GM12878 (cell line): ENCODE measurements around the gene SEC24D. TPM values are rescaled to one million over a fixed set of nuclear protein-coding genes. Genes with fewer than 3 reads are reported as not detected.

Experiments
- DPF2 ChIP-seq: fragments of 450-650 bp; IDR thresholded peaks from 2 replicates; pipeline ENCODE4 v1.6.1; 2017; ENCODE audit warnings: mild to moderate bottlenecking
- EED ChIP-seq: sonication (generic); IDR thresholded peaks from 2 replicates; pipeline ENCODE4 v1.6.1; 2016; ENCODE audit warnings: antibody characterized with exemption, low read depth
- ESRRA ChIP-seq: IDR thresholded peaks from 2 replicates; pipeline ENCODE4 v1.6.1; 2012; ENCODE audit warnings: mild to moderate bottlenecking, low read length, improper control_type of control experiment
- NRF1 ChIP-seq: conservative IDR thresholded peaks from 2 replicates; pipeline ENCODE4 v1.6.1; 2011; ENCODE audit warnings: mild to moderate bottlenecking, low read depth, low read length, improper control_type of control experiment
- POLR2AphosphoS5 ChIP-seq: IDR thresholded peaks from 2 replicates; pipeline ENCODE4 v1.6.1; 2011; ENCODE audit warnings: mild to moderate bottlenecking, low read length, inconsistent platforms
- REST ChIP-seq: IDR thresholded peaks from 2 replicates; pipeline ENCODE4 v1.6.1; 2012; ENCODE audit warnings: mild to moderate bottlenecking, low read depth, low read length
- SMAD5 ChIP-seq: IDR thresholded peaks from 2 replicates; pipeline ENCODE4 v1.6.1; 2016; ENCODE audit warnings: antibody characterized with exemption, low read depth
- TCF12 ChIP-seq: IDR thresholded peaks from 2 replicates; pipeline ENCODE4 v1.6.1; 2011; ENCODE audit warnings: low read depth, mild to moderate bottlenecking, low read length
- TCF3 ChIP-seq: IDR thresholded peaks from 2 replicates; pipeline ENCODE4 v1.6.1; 2012; ENCODE audit warnings: low read depth, mild to moderate bottlenecking, low read length, borderline replicate concordance; ENCODE audit not compliant: insufficient read depth
- YBX1 ChIP-seq: fragments of 450-650 bp; IDR thresholded peaks from 2 replicates; pipeline ENCODE4 v1.6.1; 2016; ENCODE audit warnings: antibody characterized with exemption
- polyA plus RNA-seq, 11 experiments: library from polyadenylated mRNA; depleted of rRNA in 4 of 11; unstranded in 6 of 11; stranded (reverse) in 5 of 11; fragments of >200 nt; fragmentation: Nextera tagmentation in 4 of 11; fragmentation: Illumina TruSeq in 1 of 11; extraction: Ambion mirVana in 4 of 11; extraction: Trizol in 1 of 11; gene quantifications; 1 replicate in 1 of 11; 2 replicates in 10 of 11; pipeline versions ENCODE4 v1.2.1 to v1.2.3, GENCODE V29; 2011 to 2016; ENCODE audit warnings: inconsistent platforms in 2 of 11, missing spikeins in 2 of 11, low read depth in 1 of 11
- total RNA-seq, 4 experiments: library from RNA; depleted of rRNA in 3 of 4; stranded (reverse); fragments of >200 nt in 3 of 4; fragmentation: Illumina TruSeq in 1 of 4; extraction: Trizol in 1 of 4; gene quantifications; 2 replicates each; pipeline versions ENCODE4 v1.2.1 to v1.2.3, GENCODE V29; 2013 to 2021

SEC24D gene
- total and polyA plus RNA-seq, 10 of the 15 experiments (the other 5 are each of a cell fraction or from before 2014, with no cell fraction given) = 12.8 to 61.9 (median 25.6) TPM

DNA sequence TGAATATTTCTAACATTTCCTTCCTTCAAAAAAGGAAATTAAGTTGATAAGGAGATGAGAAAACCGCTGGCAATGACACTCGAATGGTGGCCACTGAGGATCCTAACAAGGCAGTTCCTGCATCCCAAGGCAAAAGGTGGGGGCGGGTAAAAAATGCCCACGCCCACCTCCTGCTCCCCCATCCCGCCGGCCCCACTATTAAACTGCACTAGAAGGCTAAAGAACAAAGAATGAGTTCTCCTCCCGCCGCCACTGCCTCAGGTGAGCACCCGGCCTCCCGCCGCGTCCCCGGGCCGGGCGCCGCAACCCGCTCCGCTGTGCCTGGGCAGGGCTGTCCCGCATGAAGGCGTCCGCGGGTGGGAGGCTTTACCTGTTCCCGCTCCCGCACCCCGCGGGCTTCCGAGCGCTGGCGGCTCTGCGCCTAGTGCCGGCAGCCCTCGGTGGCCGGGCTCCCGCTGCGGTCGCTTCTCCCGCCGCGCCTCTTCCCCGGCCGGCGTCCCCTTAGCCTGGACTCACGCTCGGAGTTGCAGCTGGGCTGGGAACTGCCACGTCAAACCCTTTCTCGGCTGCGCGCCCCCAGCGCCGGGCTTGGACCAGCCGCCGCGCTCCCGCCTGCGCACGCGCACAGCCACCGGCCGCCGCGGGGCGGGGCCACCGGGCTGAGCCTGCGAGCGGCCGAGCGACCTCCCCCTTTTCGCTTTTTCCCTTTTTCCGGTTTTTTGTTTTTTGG is at the start of gene SEC24D (continued):
- peak; percentile 37 for TF ChIP-seq POLR2AphosphoS5
- no peak for TF ChIP-seq ESRRA
- no peak for TF ChIP-seq SMAD5
- peak; percentile 81 for TF ChIP-seq NRF1
- no peak for TF ChIP-seq YBX1
- peak; percentile 81 for TF ChIP-seq TCF3
- TF ChIP-seq REST = no peak
- peak; percentile 80 for TF ChIP-seq DPF2
- TF ChIP-seq EED = peak; percentile 64; the same call in 1 of the 2 replicates
- TF ChIP-seq TCF12 = peak; percentile 46; the same call in 1 of the 2 replicates
